Breast epithelium (tissue), 4 donors: ENCODE measurements around the gene NEU2. TPM values are rescaled to one million over a fixed set of nuclear protein-coding genes. Genes with fewer than 3 reads are reported as not detected.

Source experiments
- DNase-seq, 2 donors: peaks; one replicate each; pipeline ENCODE4 v3.0.0-alpha.2; 2019; ENCODE audit warnings: low spot score in 2 of 2
- H3K27ac ChIP-seq, 2 donors: fragments of 200-600 bp; sonication (generic) in 1 of 2; one replicate each; pipeline ENCODE4 v1.5.1; 2016 to 2019; ENCODE audit warnings: mild to moderate bottlenecking in 1 of 2
- H3K27me3 ChIP-seq, 2 donors: fragments of 200-600 bp; sonication (generic) in 1 of 2; one replicate each; pipeline versions ENCODE4 v1.5.1 to v1.6.0; 2017 to 2019; ENCODE audit warnings: control low read depth in 1 of 2, mild to moderate bottlenecking in 1 of 2
- H3K36me3 ChIP-seq: fragments of 200-600 bp; one replicate; pipeline ENCODE4 v1.5.1; 2019
- H3K4me1 ChIP-seq, 2 donors: fragments of 200-600 bp; sonication (generic); one replicate each; pipeline ENCODE4 v1.5.1; 2016 to 2019; ENCODE audit warnings: control low read depth in 1 of 2
- H3K4me3 ChIP-seq, 3 donors: fragments of 200-600 bp; sonication (generic); 1 replicate in 2 of 3; 2 replicates in 1 of 3; pipeline ENCODE4 v1.5.1; 2016 to 2019; ENCODE audit warnings: mild to moderate bottlenecking in 3 of 3, moderate library complexity in 2 of 3
- H3K9me3 ChIP-seq, 2 donors: fragments of 200-600 bp; sonication (generic) in 1 of 2; one replicate each; pipeline ENCODE4 v1.5.1; 2016 to 2019; ENCODE audit warnings: control low read depth in 1 of 2
- CTCF ChIP-seq, 3 donors: fragments of 450-650 bp; IDR thresholded peaks; one replicate each; pipeline ENCODE4 v1.5.1; 2016 to 2017; ENCODE audit warnings: antibody characterized with exemption in 3 of 3, mild to moderate bottlenecking in 3 of 3, moderate library complexity in 3 of 3
- POLR2A ChIP-seq: fragments of 450-650 bp; IDR thresholded peaks from one replicate; pipeline ENCODE4 v1.6.1; 2016; ENCODE audit warnings: antibody characterized with exemption, mild to moderate bottlenecking, moderate library complexity
- POLR2AphosphoS5 ChIP-seq, 3 donors: sonication (generic); formaldehyde crosslinking; IDR thresholded peaks; one replicate each; pipeline ENCODE4 v1.6.1; 2017; ENCODE audit warnings: antibody characterized with exemption in 3 of 3
- intact Hi-C: fragments of 100-400 bp; cut with DNase I; formaldehyde crosslinking; loops from one replicate; pipeline ENCODE4 v1.15.1; 2023; ENCODE audit warnings: low total_unique reads
- total RNA-seq, 3 donors: library from RNA; depleted of rRNA; stranded (reverse); fragments of >200 nt; gene quantifications; one replicate each; pipeline ENCODE4 v1.1.0, GENCODE V29; 2016

The NEU2 gene
- total RNA-seq, 3 donors from 2014 or later = not detected

GRCh38 chr2:233039846-233040530 is 7.5 kb downstream of the NEU2 start:
- Histone ChIP-seq H3K27me3 (no peaks in the 10 kb centered on the region), H3K4me3 (no peak overlapping the region), H3K4me1 (no peaks in the 10 kb centered on the region), H3K27ac (no peak overlapping the region), H3K9me3 (no peaks in the 10 kb centered on the region), H3K36me3 (no peaks in the 10 kb centered on the region)
- intact Hi-C loops = no loop called here
- no peak for DNase-seq
- TF ChIP-seq CTCF (IDR thresholded peaks at IDR 0.05) = no peak
- no peak for TF ChIP-seq POLR2A
- no peak for TF ChIP-seq POLR2AphosphoS5 (IDR thresholded peaks at IDR 0.05)

- intact Hi-C loops = no loop called here
- H3K27me3 ChIP-seq = no peaks in the 10 kb centered on the region
- H3K27ac ChIP-seq = no peak overlapping the region
- H3K4me1 ChIP-seq = no peaks in the 10 kb centered on the region
- H3K4me3 ChIP-seq = no peak overlapping the region
- H3K9me3 ChIP-seq = no peaks in the 10 kb centered on the region
- TF ChIP-seq POLR2AphosphoS5 (IDR thresholded peaks at IDR 0.05) (no peak), POLR2A (no peak), CTCF (IDR thresholded peaks at IDR 0.05) (no peak)
- H3K36me3 ChIP-seq = no peaks in the 10 kb centered on the region
- no peak for DNase-seq
These were observed 8.1 kb downstream of the NEU2 start for GRCh38 chr2:233040571-233040970.

- TF ChIP-seq POLR2A (no peak), CTCF (IDR thresholded peaks at IDR 0.05) (no peak), POLR2AphosphoS5 (IDR thresholded peaks at IDR 0.05) (no peak)
- intact Hi-C loops = no loop called here
- DNase-seq = no peak
These were observed 9.4 kb downstream of the NEU2 start for GRCh38 chr2:233041722-233042323.

GRCh38 chr2:233042549-233042948 is 10.1 kb downstream of the NEU2 start:
- H3K36me3 ChIP-seq = no peaks in the 10 kb centered on the region
- intact Hi-C loops = no loop called here
- no peak for TF ChIP-seq POLR2A
- TF ChIP-seq POLR2AphosphoS5 (IDR thresholded peaks at IDR 0.05) = no peak
- TF ChIP-seq CTCF (IDR thresholded peaks at IDR 0.05) = no peak
- no peaks in the 10 kb centered on the region for H3K27me3 ChIP-seq
- no peaks in the 10 kb centered on the region for H3K9me3 ChIP-seq
- H3K27ac ChIP-seq = no peak overlapping the region
- no peak overlapping the region for H3K4me3 ChIP-seq
- H3K4me1 ChIP-seq = no peaks in the 10 kb centered on the region
- no peak for DNase-seq

More at GRCh38 chr2:233041722-233042323, 9.4 kb downstream of the NEU2 start:
- no peaks in the 10 kb centered on the region for H3K9me3 ChIP-seq
- no peak overlapping the region for H3K4me3 ChIP-seq
- H3K27me3 ChIP-seq = no peaks in the 10 kb centered on the region
- no peak overlapping the region for H3K27ac ChIP-seq
- no peaks in the 10 kb centered on the region for H3K4me1 ChIP-seq
- H3K36me3 ChIP-seq = no peaks in the 10 kb centered on the region

- no peaks in the 10 kb centered on the region for H3K36me3 ChIP-seq
- H3K27me3 ChIP-seq = no peaks in the 10 kb centered on the region
- intact Hi-C loops = no loop called here
- peaks cover 0 to 9% of the 10 kb centered on the region in 2 donors for H3K4me1 ChIP-seq
- no peak for DNase-seq
- H3K9me3 ChIP-seq = no peaks in the 10 kb centered on the region
- H3K27ac ChIP-seq = no peak overlapping the region
- H3K4me3 ChIP-seq = no peak overlapping the region
- TF ChIP-seq POLR2AphosphoS5 (IDR thresholded peaks at IDR 0.05) = no peak
- TF ChIP-seq POLR2A = no peak
- no peak for TF ChIP-seq CTCF (IDR thresholded peaks at IDR 0.05)
These were observed 12.6 kb downstream of the NEU2 start for GRCh38 chr2:233044974-233045605.
